Bronchial epithelial cell (primary cell): ENCODE measurements around the gene KRT35. TPM values are rescaled to one million over a fixed set of nuclear protein-coding genes. Genes with fewer than 3 reads are reported as not detected.

Experiments
- DNase-seq: peaks from one replicate; pipeline ENCODE4 v3.0.0-alpha.2; 2010; ENCODE audit warnings: low read depth
- FAIRE-seq: peaks from 2 replicates; lab custom pipeline; 2011; peaks lifted over from hg19 to GRCh38; lab: Jason Lieb, UNC
- H3K27me3 ChIP-seq: 2 replicates; pipeline ENCODE4 v1.5.1; 2011; ENCODE audit warnings: low read length; ENCODE audit not compliant: control insufficient read depth, insufficient read depth
- H3K36me3 ChIP-seq: 2 replicates; pipeline ENCODE4 v1.5.1; 2011; ENCODE audit warnings: low read length; ENCODE audit not compliant: control insufficient read depth, insufficient read depth
- H3K4me3 ChIP-seq: 2 replicates; pipeline ENCODE4 v1.5.1; 2011; ENCODE audit warnings: mild to moderate bottlenecking, low read depth, low read length, control low read depth
- CTCF ChIP-seq: IDR thresholded peaks from 2 replicates; pipeline ENCODE4 v1.5.1; 2011; ENCODE audit warnings: mild to moderate bottlenecking, moderate library complexity, low read length, control low read depth, inconsistent platforms; ENCODE audit not compliant: insufficient read depth, severe bottlenecking
- total RNA-seq: library from RNA; depleted of rRNA; stranded (reverse); fragments of >200 nt; gene quantifications from 2 replicates; pipeline ENCODE4 v1.2.1, GENCODE V29; 2014

KRT35 gene
- total RNA-seq, 1 donor from 2014 or later: not detected

GRCh38 chr17:41444640-41445039 lies 36.3 kb downstream of the KRT35 start:
- DNase-seq (no peak), FAIRE-seq (no peak)
- H3K27me3 ChIP-seq: no peaks in the 10 kb centered on the region
- no peaks in the 10 kb centered on the region for H3K36me3 ChIP-seq
- no peak overlapping the region for H3K4me3 ChIP-seq
- TF ChIP-seq CTCF: no peak

DNA sequence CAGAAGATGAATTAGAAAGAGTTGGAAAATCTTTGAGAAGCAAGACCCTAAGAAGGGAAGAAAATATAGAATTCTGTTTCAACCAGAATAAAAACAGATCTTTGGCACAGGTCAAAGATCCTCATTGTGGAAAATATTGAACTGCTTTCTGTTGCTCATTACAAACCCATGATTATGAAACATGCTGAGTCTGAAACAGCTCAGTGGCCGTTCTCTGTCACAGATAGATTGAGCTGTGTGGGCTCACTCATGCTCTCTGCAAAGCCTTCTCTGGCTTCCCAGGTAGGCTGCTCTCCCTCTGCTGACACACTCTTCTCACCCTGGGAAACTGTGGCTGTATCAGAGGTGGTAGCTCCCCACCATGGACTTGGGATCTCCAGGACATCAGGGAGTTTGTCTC lies 36.8 kb downstream of the KRT35 start:
- H3K27me3 ChIP-seq: no peaks in the 10 kb centered on the region
- DNase-seq (no peak), FAIRE-seq (no peak)
- no peak overlapping the region for H3K4me3 ChIP-seq
- TF ChIP-seq CTCF: no peak
- H3K36me3 ChIP-seq: no peaks in the 10 kb centered on the region

DNA sequence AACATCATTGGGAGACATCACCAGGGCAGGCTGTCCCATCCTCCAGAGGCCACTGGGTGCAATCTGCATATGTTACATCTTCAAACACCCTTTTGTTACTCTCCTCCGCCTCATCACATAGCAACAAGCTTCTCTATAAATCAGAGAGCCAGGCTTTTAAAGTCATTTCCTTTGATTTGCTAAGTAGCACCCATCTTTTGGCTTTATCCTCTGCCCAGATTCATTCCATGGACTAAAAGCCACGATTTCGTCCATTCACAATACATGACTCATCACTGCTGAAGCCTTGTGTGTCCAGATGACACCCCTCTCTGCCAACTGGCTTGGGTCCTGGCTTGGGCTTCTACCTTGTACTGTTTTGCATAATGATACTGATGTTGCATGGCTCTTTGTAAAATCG lies 38.2 kb downstream of the KRT35 start:
- DNase-seq (no peak), FAIRE-seq (peak; percentile 18)

DNA sequence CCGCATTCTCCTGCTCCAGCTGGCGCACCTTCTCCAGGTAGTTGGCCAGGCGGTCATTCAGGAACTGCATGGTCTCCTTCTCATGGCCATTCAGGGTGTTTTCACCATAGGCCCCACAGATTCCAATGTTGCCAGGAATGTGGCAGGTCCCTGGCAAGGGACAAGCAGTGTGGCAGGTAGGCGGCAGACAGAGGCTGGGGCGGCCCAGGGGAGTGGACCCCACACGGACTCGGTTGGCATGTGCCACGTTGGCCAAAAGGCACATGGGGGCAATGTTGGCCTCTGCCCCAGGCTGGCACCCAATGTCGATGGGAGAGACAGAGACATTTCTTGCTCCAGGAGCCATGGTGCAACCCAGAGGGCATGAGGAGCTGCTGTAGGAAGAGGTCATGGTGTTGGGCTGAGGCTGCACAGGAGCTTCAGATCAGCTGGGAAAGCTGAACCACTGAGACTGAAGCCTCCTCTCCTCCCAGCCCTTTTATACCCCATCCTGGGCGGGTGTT lies 40.4 kb downstream of the KRT35 start, which contains the start of gene KRT38:
KRT38 (minus strand) TSS at position 453 of the 503 bp plus-strand sequence; CDS start at position 391, 62 bp downstream.
- no peaks in the 10 kb centered on the region for H3K36me3 ChIP-seq
- H3K27me3 ChIP-seq: no peaks in the 10 kb centered on the region
- no peak within 1 kb of the TSS for H3K4me3 ChIP-seq
- FAIRE-seq: no peak
- no peak for DNase-seq
- TF ChIP-seq CTCF: no peak

More for the DNA sequence above, 38.2 kb downstream of the KRT35 start:
- Histone ChIP-seq H3K27me3 (no peaks in the 10 kb centered on the region), H3K4me3 (no peak overlapping the region), H3K36me3 (no peaks in the 10 kb centered on the region)
- no peak for TF ChIP-seq CTCF

DNA sequence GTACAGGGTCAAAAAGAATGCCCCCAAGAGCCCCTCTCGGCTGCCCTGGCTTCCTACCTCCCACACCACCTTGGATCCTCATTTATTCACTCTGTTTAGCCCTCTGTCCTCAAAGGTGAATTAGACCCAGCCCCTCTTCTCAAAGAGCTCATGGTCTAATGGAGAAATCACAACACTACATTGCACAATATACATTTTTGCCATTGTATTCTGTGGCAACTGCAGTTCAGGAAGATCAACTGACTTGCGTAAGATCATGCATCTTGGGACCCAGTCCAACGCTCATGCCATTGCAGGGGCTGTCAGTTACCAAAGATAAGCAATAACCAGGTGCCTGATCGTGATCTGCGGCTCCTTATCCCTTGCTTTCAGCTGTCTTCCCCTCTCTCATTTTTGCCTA lies 41.6 kb downstream of the KRT35 start:
- H3K36me3 ChIP-seq: no peaks in the 10 kb centered on the region
- no peaks in the 10 kb centered on the region for H3K27me3 ChIP-seq
- no peak overlapping the region for H3K4me3 ChIP-seq
- TF ChIP-seq CTCF: no peak
- DNase-seq (peak; percentile 76), FAIRE-seq (peak; percentile 36)

GRCh38 chr17:41437769-41438168 lies 43.2 kb downstream of the KRT35 start:
- DNase-seq (no peak), FAIRE-seq (peak; percentile 36)
- TF ChIP-seq CTCF: no peak
- no peak overlapping the region for H3K4me3 ChIP-seq
- H3K36me3 ChIP-seq: no peaks in the 10 kb centered on the region
- H3K27me3 ChIP-seq: no peaks in the 10 kb centered on the region
